SK-N-MC (cell line): ENCODE results near the gene YKT6.
A peak's percentile ranks its signal among the peaks of the same experiment; 100 is the strongest.

ENCODE experiments used
- DNase-seq: peaks from one replicate; pipeline ENCODE4 v3.0.0-alpha.2; 2011; ENCODE audit warnings: low read depth, low spot score
- H3K27ac ChIP-seq: fragments of 200-600 bp; sonication (generic); 2 replicates; pipeline ENCODE4 v1.5.1; 2016; ENCODE audit warnings: mixed run types
- H3K36me3 ChIP-seq: fragments of 200-600 bp; sonication (generic); 2 replicates; pipeline ENCODE4 v1.6.1; 2017; ENCODE audit warnings: antibody characterized with exemption, low read length, mixed read lengths; ENCODE audit not compliant: insufficient read depth
- H3K4me3 ChIP-seq: fragments of 200-600 bp; sonication (generic); 2 replicates; pipeline ENCODE4 v1.5.1; 2016
- H3K9ac ChIP-seq: fragments of 200-600 bp; sonication (generic); 2 replicates; pipeline ENCODE4 v1.8.0; 2017; ENCODE audit warnings: mixed run types, mixed read lengths; ENCODE audit not compliant: insufficient read length
- H3K9me3 ChIP-seq: fragments of 200-600 bp; sonication (generic); 2 replicates; pipeline ENCODE4 v1.6.1; 2017; ENCODE audit warnings: low read depth, mild to moderate bottlenecking, antibody characterized with exemption, low read length, moderate library complexity, mixed read lengths
- EZH2 ChIP-seq: fragments of 200-600 bp; sonication (generic); IDR thresholded peaks from one replicate; pipeline ENCODE4 v1.6.1; 2017; ENCODE audit warnings: antibody characterized with exemption
- FOXP2 ChIP-seq: optimal IDR thresholded peaks from 2 replicates; pipeline ENCODE3; 2011; ENCODE audit warnings: mild to moderate bottlenecking, moderate library complexity; ENCODE audit not compliant: insufficient read depth; ENCODE audit errors: extremely low read length, control extremely low read depth
- POLR2AphosphoS5 ChIP-seq: IDR thresholded peaks from 2 replicates; pipeline ENCODE4 v1.6.1; 2012; ENCODE audit warnings: mild to moderate bottlenecking, low read depth, low read length, borderline replicate concordance

Gene YKT6

DNA sequence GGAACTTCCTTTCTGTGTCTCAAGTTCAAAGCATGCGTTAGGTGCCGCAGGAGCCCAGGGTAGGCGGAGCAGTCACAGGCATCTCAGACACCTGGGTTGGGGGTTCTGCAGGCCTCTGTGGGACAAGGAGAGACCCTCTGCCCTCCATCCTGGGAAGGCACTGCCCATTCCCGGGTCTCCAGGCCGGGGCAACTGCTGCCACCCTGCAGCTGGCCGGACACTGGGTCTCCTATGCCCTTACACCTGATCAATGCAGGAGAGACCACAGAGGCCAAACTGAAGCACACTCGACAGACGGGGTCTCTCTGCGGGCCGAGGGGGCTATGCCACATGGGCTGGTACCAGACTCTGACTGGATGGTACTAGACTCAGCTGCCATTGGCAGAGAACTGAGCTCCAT lies 36.9 kb downstream of the YKT6 start:
- TF ChIP-seq FOXP2 (no peak), EZH2 (no peak), POLR2AphosphoS5 (no peak)
- Histone ChIP-seq H3K9me3 (no peaks in the 10 kb centered on the region), H3K27ac (no peak overlapping the region), H3K9ac (no peak overlapping the region), H3K4me3 (no peak overlapping the region), H3K36me3 (no peaks in the 10 kb centered on the region)
- DNase-seq, result no peak

DNA sequence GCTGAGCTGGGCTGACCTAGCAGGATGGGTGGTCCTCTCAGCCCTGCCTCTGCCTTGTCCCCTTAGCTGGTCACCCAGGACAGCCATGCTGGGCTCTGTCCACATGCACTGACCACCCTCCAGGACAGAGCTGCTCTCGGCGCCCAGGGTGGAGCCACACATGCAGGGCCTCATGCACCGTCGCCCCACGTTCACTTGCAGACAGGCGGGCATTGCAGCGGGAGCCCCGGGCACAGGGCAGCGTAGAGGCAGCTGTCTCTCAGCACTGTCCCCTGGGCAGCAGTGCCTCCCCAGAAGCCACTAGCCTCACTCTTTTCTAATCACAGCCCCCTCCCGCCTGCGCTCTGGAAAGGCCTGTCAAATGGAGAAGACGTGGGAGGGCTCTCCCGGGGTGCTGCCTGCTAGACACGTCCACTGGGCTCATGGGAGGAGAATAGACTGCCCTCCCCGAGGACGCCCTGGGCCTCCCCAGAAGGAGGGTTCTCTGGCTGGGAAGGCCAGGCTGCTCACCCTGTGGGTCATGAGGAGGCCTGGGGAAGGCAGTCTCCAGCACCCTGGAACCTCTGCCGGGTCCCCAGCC lies 37.4 kb downstream of the YKT6 start:
- Histone ChIP-seq H3K36me3 (no peaks in the 10 kb centered on the region), H3K9ac (no peak overlapping the region), H3K9me3 (no peaks in the 10 kb centered on the region), H3K4me3 (no peak overlapping the region), H3K27ac (no peak overlapping the region)
- no peak for DNase-seq
- TF ChIP-seq EZH2 (no peak), POLR2AphosphoS5 (no peak), FOXP2 (no peak)

GRCh38 chr7:44239361-44239760 lies 38.6 kb downstream of the YKT6 start:
- TF ChIP-seq FOXP2, result no peak
- H3K27ac ChIP-seq, result no peak overlapping the region
- no peak overlapping the region for H3K4me3 ChIP-seq
- H3K9ac ChIP-seq, result no peak overlapping the region
- no peaks in the 10 kb centered on the region for H3K9me3 ChIP-seq
- no peaks in the 10 kb centered on the region for H3K36me3 ChIP-seq
- DNase-seq, result no peak

- Histone ChIP-seq H3K4me3 (no peak overlapping the region), H3K9ac (no peak overlapping the region), H3K9me3 (no peaks in the 10 kb centered on the region), H3K36me3 (no peaks in the 10 kb centered on the region), H3K27ac (no peak overlapping the region)
- no peak for DNase-seq
- no peak for TF ChIP-seq POLR2AphosphoS5
- TF ChIP-seq FOXP2, result no peak
- TF ChIP-seq EZH2, result no peak
Observed at GRCh38 chr7:44240376-44240775, 39.6 kb downstream of the YKT6 start.

DNA sequence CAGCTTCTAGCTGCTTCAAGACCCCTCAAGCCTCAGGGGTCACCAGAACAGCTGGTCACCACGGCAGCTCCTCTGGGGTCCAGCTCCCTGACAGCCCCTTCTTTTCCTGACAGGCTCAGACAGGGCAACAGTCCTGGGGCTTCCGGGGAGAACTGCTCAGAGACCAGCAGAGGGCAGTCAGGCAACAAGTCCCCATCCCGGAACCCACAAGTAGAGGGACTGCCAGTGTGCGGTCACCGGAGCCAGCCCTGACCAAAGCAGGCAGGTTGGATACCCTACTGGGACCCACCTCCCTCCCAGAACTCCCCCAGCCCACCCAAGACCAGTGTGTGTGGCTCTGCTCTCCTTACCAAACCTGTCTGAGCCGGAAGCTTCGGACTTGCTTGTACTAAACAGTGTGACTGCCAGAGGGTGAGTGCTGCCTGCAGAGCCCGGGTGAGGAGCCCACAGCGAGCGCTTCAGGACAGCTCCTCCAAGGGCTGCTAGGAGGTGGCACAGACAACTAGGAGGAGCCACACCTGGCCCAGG lies 40.3 kb downstream of the YKT6 start:
- Histone ChIP-seq H3K4me3 (no peak overlapping the region), H3K27ac (no peak overlapping the region), H3K36me3 (no peaks in the 10 kb centered on the region), H3K9ac (no peak overlapping the region), H3K9me3 (no peaks in the 10 kb centered on the region)
- DNase-seq, result peak; percentile 30
- TF ChIP-seq FOXP2, result no peak
- TF ChIP-seq POLR2AphosphoS5, result no peak
- TF ChIP-seq EZH2, result no peak

DNA sequence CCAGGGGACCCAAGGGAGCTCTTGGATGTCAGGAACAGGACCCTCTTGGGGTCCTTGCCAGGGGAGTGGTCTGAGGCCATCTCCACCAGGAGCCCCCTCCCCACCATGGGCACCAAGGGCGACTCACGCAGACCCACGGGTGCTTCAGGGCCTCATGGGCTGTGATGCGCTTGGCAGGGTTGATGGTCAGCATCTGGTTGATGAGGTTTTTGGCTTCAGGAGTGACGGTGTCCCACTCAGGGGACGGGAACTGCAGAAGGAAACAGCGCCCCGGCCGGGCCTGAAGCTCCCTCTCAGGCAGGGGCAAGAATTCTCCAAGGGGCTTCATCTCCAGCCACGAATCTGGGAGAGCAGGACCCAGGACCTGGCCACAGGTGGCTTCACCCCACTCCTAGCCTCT lies 41.3 kb downstream of the YKT6 start:
- no peak overlapping the region for H3K9ac ChIP-seq

GRCh38 chr7:44244282-44244681 lies 43.5 kb downstream of the YKT6 start:
- Histone ChIP-seq H3K9ac (no peak overlapping the region), H3K4me3 (no peak overlapping the region), H3K27ac (no peak overlapping the region), H3K9me3 (no peaks in the 10 kb centered on the region), H3K36me3 (no peaks in the 10 kb centered on the region)
- TF ChIP-seq FOXP2 (no peak), POLR2AphosphoS5 (no peak), EZH2 (no peak)
- DNase-seq, result no peak

More for the DNA sequence above, 41.3 kb downstream of the YKT6 start:
- no peaks in the 10 kb centered on the region for H3K36me3 ChIP-seq
- DNase-seq, result no peak
- H3K9me3 ChIP-seq, result no peaks in the 10 kb centered on the region
- no peak overlapping the region for H3K4me3 ChIP-seq
- H3K27ac ChIP-seq, result no peak overlapping the region
- TF ChIP-seq POLR2AphosphoS5 (no peak), EZH2 (no peak), FOXP2 (no peak)

- no peak overlapping the region for H3K9ac ChIP-seq
- no peaks in the 10 kb centered on the region for H3K9me3 ChIP-seq
- no peaks in the 10 kb centered on the region for H3K36me3 ChIP-seq
- DNase-seq, result no peak
- H3K27ac ChIP-seq, result no peak overlapping the region
- TF ChIP-seq FOXP2 (no peak), POLR2AphosphoS5 (no peak), EZH2 (no peak)
- no peak overlapping the region for H3K4me3 ChIP-seq
Observed at GRCh38 chr7:44246396-44247113, 45.8 kb downstream of the YKT6 start.
